Measurements from ENCODE around the gene SLC6A17. TPM values are rescaled to one million over a fixed set of nuclear protein-coding genes. Genes with fewer than 3 reads are reported as not detected.

SLC6A17 gene
- total RNA-seq, 1 experiment from 2014 or later, result 0.24 TPM

GRCh38 chr1:110224240-110224995 is 74.1 kb downstream of the SLC6A17 start (continued):
- TF ChIP-seq E2F5 (CRISPR knock-in tag; IDR thresholded peaks at IDR 0.05), result no peak
- TF ChIP-seq HMGA2 (CRISPR knock-in tag; IDR thresholded peaks at IDR 0.05), result no peak
- no peak for TF ChIP-seq NR3C1 (CRISPR knock-in tag; conservative IDR thresholded peaks at IDR 0.05; ENCODE audit: low read depth)
- TF ChIP-seq TEAD4 (CRISPR knock-in tag; IDR thresholded peaks at IDR 0.05), result no peak
- TF ChIP-seq, protein P1, sequence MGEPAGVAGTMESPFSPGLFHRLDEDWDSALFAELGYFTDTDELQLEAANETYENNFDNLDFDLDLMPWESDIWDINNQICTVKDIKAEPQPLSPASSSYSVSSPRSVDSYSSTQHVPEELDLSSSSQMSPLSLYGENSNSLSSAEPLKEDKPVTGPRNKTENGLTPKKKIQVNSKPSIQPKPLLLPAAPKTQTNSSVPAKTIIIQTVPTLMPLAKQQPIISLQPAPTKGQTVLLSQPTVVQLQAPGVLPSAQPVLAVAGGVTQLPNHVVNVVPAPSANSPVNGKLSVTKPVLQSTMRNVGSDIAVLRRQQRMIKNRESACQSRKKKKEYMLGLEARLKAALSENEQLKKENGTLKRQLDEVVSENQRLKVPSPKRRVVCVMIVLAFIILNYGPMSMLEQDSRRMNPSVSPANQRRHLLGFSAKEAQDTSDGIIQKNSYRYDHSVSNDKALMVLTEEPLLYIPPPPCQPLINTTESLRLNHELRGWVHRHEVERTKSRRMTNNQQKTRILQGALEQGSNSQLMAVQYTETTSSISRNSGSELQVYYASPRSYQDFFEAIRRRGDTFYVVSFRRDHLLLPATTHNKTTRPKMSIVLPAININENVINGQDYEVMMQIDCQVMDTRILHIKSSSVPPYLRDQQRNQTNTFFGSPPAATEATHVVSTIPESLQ (CRISPR knock-in tag; IDR thresholded peaks at IDR 0.05), result no peak
- TF ChIP-seq ETV6 (CRISPR knock-in tag; IDR thresholded peaks at IDR 0.05), result no peak
- TF ChIP-seq ERG (CRISPR knock-in tag; IDR thresholded peaks at IDR 0.05), result no peak
- TF ChIP-seq KAT7 (CRISPR knock-in tag; IDR thresholded peaks at IDR 0.05; ENCODE audit: borderline replicate concordance), result no peak
- TF ChIP-seq MXD4 (CRISPR knock-in tag; IDR thresholded peaks at IDR 0.05; ENCODE audit: borderline replicate concordance), result no peak

DNA sequence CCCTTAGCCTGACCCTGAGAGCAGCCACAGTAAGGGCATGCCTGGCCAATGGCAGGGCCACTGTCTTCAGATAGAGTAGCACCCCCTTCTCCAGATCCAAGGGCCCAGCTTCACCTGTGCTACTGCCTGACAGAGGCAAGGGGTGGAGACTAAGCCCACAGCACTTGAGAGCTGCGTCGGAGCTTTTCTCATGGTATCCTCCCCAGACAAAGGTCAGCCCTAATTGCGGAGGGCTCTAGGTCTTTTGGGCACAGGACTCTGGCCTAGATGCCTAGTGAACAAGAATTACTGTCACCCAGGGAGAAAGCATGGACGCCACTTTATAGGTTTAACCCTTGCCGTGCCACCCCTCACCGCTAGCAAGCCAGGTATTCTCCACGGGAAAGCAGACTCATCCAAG is 74.9 kb downstream of the SLC6A17 start:
- H3K9me3 Mint-ChIP-seq, result no peaks in the 10 kb centered on the region
- ATAC-seq, result no peak
- peaks cover 14% of the 10 kb centered on the region for H3K4me1 Mint-ChIP-seq
- DNase-seq (ENCODE audit: low spot score), result no peak
- TF ChIP-seq ETV6 (CRISPR knock-in tag; IDR thresholded peaks at IDR 0.05) (no peak), CREM (CRISPR knock-in tag; IDR thresholded peaks at IDR 0.05) (no peak), ZNF423 (CRISPR knock-in tag; IDR thresholded peaks at IDR 0.05) (no peak), OVOL2 (CRISPR knock-in tag; IDR thresholded peaks at IDR 0.05; ENCODE audit: borderline replicate concordance) (no peak), USF2 (CRISPR knock-in tag; IDR thresholded peaks at IDR 0.05) (no peak), SP1 (CRISPR knock-in tag; conservative IDR thresholded peaks at IDR 0.05) (no peak), ELF4 (CRISPR knock-in tag; IDR thresholded peaks at IDR 0.05; ENCODE audit: low read depth) (no peak)
- TF ChIP-seq, protein P2, sequence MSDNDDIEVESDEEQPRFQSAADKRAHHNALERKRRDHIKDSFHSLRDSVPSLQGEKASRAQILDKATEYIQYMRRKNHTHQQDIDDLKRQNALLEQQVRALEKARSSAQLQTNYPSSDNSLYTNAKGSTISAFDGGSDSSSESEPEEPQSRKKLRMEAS (CRISPR knock-in tag; IDR thresholded peaks at IDR 0.05), result no peak
- TF ChIP-seq, protein P3, sequence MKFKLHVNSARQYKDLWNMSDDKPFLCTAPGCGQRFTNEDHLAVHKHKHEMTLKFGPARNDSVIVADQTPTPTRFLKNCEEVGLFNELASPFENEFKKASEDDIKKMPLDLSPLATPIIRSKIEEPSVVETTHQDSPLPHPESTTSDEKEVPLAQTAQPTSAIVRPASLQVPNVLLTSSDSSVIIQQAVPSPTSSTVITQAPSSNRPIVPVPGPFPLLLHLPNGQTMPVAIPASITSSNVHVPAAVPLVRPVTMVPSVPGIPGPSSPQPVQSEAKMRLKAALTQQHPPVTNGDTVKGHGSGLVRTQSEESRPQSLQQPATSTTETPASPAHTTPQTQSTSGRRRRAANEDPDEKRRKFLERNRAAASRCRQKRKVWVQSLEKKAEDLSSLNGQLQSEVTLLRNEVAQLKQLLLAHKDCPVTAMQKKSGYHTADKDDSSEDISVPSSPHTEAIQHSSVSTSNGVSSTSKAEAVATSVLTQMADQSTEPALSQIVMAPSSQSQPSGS (CRISPR knock-in tag; IDR thresholded peaks at IDR 0.05; ENCODE audit: borderline replicate concordance, low read depth), result no peak
- CTCF ChIA-PET, result interaction anchor here (1.2 to 2.3 kb wide), 3 partner anchors 13 to 87 kb away, joined by 4 to 15 read pairs (median 13); no protein-coding TSS in a partner anchor
- POLR2A ChIA-PET, result no interaction called here
- H3K27me3 Mint-ChIP-seq (ENCODE audit: low read depth), result no peaks in the 10 kb centered on the region
- no peak overlapping the region for H3K4me3 Mint-ChIP-seq
- H3K36me3 Mint-ChIP-seq, result peaks cover 21% of the 10 kb centered on the region
- H3K27ac Mint-ChIP-seq, result no peak overlapping the region
